C4-2B (cell line): ENCODE results near the gene ALKBH6.

Experiments used
- H3K27ac ChIP-seq: fragments of 450-650 bp; 2 replicates; pipeline ENCODE4 v1.5.1; 2017
- CTCF ChIP-seq: fragments of 450-650 bp; conservative IDR thresholded peaks from 2 replicates; pipeline ENCODE4 v1.5.1; 2017; ENCODE audit warnings: mild to moderate bottlenecking
- ZFX ChIP-seq: fragments of 450-650 bp; IDR thresholded peaks from 2 replicates; pipeline ENCODE4 v1.6.1; 2017

The ALKBH6 gene

GRCh38 chr19:36027696-36028095 is 13.7 kb upstream of the ALKBH6 start:
- TF ChIP-seq CTCF = no peak
- TF ChIP-seq ZFX = no peak
- H3K27ac ChIP-seq = no peak overlapping the region

GRCh38 chr19:36026091-36026876 is 12.3 kb upstream of the ALKBH6 start:
- TF ChIP-seq CTCF = no peak
- no peak for TF ChIP-seq ZFX
- H3K27ac ChIP-seq = no peak overlapping the region

- no peak overlapping the region for H3K27ac ChIP-seq
- TF ChIP-seq ZFX = no peak
- TF ChIP-seq CTCF = no peak
Measured at GRCh38 chr19:36025541-36025940, 11.5 kb upstream of the ALKBH6 start.

GRCh38 chr19:36023432-36023831 is 9.4 kb upstream of the ALKBH6 start:
- H3K27ac ChIP-seq = no peak overlapping the region
- TF ChIP-seq CTCF = no peak
- no peak for TF ChIP-seq ZFX

GRCh38 chr19:36019061-36019670 is 5.2 kb upstream of the ALKBH6 start:
- TF ChIP-seq ZFX (no peak), CTCF (no peak)
- H3K27ac ChIP-seq = no peak overlapping the region

GRCh38 chr19:36013280-36014011 is 567 bp downstream of the ALKBH6 start:
- peak overlapping the region; percentile 80 for H3K27ac ChIP-seq
- TF ChIP-seq ZFX (no peak), CTCF (no peak)

- no peak overlapping the region for H3K27ac ChIP-seq
- TF ChIP-seq ZFX (no peak), CTCF (no peak)
Measured at GRCh38 chr19:36010402-36010801, 3.6 kb downstream of the ALKBH6 start.
